ENCODE data around the gene HECTD3. TPM values are rescaled to one million over a fixed set of nuclear protein-coding genes. Genes with fewer than 3 reads are reported as not detected.
A peak's percentile ranks its signal among the peaks of the same experiment; 100 is the strongest.
"Not testable (repeated sequence)": the region's sequence is repeated elsewhere in the genome, so short reads cannot be mapped to it uniquely, and the experiment has no call there.

HECTD3 gene
- polyA plus RNA-seq, 1 donor (not counting 4 experiments of a cell fraction or from before 2014, with no cell fraction given) = 28.1 TPM

DNA sequence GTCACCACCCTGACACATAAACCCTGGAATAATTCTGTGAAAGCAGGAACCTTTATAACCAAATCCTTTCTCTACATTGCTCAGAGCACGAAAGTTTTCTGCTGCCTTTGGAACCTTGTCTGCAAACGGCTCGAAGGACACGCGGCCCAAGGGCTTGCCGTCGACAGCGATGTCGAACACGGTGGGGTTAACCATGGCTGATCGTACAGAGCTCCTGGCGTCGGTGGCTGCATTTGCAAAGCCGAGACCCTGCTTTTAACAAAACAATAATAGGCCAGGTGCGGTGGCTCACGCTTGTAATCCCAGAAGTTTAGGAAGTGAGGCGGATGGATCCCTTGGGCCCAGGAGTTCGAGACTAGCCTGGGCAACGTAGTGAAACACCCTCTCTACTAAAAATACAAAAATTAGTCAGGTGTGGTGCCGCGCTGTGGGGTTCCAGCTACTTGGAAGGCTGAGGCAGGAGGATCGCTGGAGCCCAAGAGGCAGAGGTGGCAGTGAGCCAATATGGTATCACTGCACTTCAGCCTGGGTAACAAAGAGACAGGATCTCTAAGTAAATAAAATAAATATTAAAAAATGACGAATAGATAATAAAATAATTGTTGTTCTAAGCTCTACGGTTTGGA, 22.5 kb downstream of the HECTD3 start:
- FAIRE-seq = no peak
- H2AFZ ChIP-seq (ENCODE audit: control insufficient read depth, low read length) = no peak overlapping the region
- dilution Hi-C loops (cut with MboI; ENCODE audit: extremely low pct_ligation_motif_present, low sequenced_read_pairs) = no loop called here
- H3K36me3 ChIP-seq (ENCODE audit: control insufficient read depth in 2 of 2, extremely low read depth in 1 of 2, insufficient read depth in 2 of 2, low read length in 2 of 2) = no peaks in the 10 kb centered on the region
- no peaks in the 10 kb centered on the region for H3K27me3 ChIP-seq (ENCODE audit: control insufficient read depth, extremely low read depth, insufficient read depth, low read length)
- H3K9me3 ChIP-seq (ENCODE audit: control insufficient read depth, low read depth, low read length) = no peaks in the 10 kb centered on the region
- H3K4me2 ChIP-seq (ENCODE audit: control insufficient read depth, extremely low read depth, insufficient read depth, low read depth, low read length) = no peak overlapping the region
- H3K9me1 ChIP-seq (ENCODE audit: control insufficient read depth, extremely low read depth, insufficient read depth, low read length) = no peaks in the 10 kb centered on the region
- H4K20me1 ChIP-seq (ENCODE audit: control insufficient read depth, extremely low read depth, insufficient read depth, low read length) = no peaks in the 10 kb centered on the region
- no peak for TF ChIP-seq EZH2 (IDR thresholded peaks at IDR 0.05; ENCODE audit: low read length)
- TF ChIP-seq, protein P1, sequence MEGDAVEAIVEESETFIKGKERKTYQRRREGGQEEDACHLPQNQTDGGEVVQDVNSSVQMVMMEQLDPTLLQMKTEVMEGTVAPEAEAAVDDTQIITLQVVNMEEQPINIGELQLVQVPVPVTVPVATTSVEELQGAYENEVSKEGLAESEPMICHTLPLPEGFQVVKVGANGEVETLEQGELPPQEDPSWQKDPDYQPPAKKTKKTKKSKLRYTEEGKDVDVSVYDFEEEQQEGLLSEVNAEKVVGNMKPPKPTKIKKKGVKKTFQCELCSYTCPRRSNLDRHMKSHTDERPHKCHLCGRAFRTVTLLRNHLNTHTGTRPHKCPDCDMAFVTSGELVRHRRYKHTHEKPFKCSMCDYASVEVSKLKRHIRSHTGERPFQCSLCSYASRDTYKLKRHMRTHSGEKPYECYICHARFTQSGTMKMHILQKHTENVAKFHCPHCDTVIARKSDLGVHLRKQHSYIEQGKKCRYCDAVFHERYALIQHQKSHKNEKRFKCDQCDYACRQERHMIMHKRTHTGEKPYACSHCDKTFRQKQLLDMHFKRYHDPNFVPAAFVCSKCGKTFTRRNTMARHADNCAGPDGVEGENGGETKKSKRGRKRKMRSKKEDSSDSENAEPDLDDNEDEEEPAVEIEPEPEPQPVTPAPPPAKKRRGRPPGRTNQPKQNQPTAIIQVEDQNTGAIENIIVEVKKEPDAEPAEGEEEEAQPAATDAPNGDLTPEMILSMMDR (optimal IDR thresholded peaks at IDR 0.05 in 1 of 3, IDR thresholded peaks at IDR 0.05 in 1 of 3, conservative IDR thresholded peaks at IDR 0.05 in 1 of 3; ENCODE audit: extremely low read depth in 1 of 3, insufficient read depth in 2 of 3, low read length in 3 of 3) = no peak
- no peak overlapping the region for H3K4me3 ChIP-seq (ENCODE audit: control insufficient read depth in 2 of 3, extremely low read depth in 1 of 3, insufficient read depth in 2 of 3, low read depth in 1 of 3, low read length in 3 of 3)
- peaks cover 8% of the 10 kb centered on the region for H3K4me1 ChIP-seq (ENCODE audit: control insufficient read depth, extremely low read depth, insufficient read depth, low read length)
- peaks cover 8% of the 10 kb centered on the region for H3K79me2 ChIP-seq (ENCODE audit: control insufficient read depth, insufficient read depth, low read length)
- H3K27ac ChIP-seq (ENCODE audit: control insufficient read depth, insufficient read depth, low read length) = no peak overlapping the region
- no peak for DNase-seq (ENCODE audit: low read depth, low spot score)
- H3K9ac ChIP-seq (ENCODE audit: control insufficient read depth, extremely low read depth, insufficient read depth, low read length) = no peak overlapping the region

DNA sequence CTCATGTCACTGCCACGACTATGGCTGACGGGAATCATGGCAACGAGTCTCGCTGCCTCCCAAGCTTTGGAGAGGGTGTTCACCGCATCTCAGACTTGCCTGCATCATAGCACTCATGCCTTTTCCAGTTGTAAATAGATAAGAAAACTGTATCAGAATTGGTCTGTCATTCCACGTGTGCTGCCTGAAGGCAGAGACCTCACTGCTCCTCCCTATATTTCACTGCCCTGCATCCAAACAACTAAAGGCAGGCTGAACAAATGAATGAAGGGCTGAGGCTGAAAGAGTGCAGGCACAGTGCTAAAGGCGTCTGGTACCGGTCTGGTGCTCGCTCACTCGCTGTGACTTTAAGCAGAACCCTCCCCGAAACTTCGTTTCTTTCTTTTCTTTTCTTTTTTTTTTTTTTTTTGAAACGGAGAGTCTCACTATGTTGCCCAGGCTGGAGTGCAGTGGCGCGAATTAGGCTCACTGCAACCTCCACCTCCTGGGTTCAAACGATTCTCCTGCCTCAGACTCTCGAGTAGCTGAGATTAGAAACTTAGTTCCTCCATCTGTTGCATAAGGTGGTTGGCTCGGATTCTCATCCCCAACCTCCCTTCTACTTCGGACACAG, 25.3 kb downstream of the HECTD3 start:
- Histone ChIP-seq H3K9ac (ENCODE audit: control insufficient read depth, extremely low read depth, insufficient read depth, low read length) (peak overlapping the region; percentile 83), H3K4me3 (ENCODE audit: control insufficient read depth in 2 of 3, extremely low read depth in 1 of 3, insufficient read depth in 2 of 3, low read depth in 1 of 3, low read length in 3 of 3) (peak overlapping the region; percentile 64 to 92 (median 89)), H3K27me3 (ENCODE audit: control insufficient read depth, extremely low read depth, insufficient read depth, low read length) (no peaks in the 10 kb centered on the region), H3K36me3 (ENCODE audit: control insufficient read depth in 2 of 2, extremely low read depth in 1 of 2, insufficient read depth in 2 of 2, low read length in 2 of 2) (no peaks in the 10 kb centered on the region), H4K20me1 (ENCODE audit: control insufficient read depth, extremely low read depth, insufficient read depth, low read length) (no peaks in the 10 kb centered on the region), H3K9me1 (ENCODE audit: control insufficient read depth, extremely low read depth, insufficient read depth, low read length) (no peaks in the 10 kb centered on the region), H3K79me2 (ENCODE audit: control insufficient read depth, insufficient read depth, low read length) (peaks cover 8% of the 10 kb centered on the region), H3K9me3 (ENCODE audit: control insufficient read depth, low read depth, low read length) (no peaks in the 10 kb centered on the region), H2AFZ (ENCODE audit: control insufficient read depth, low read length) (peak overlapping the region; percentile 98), H3K27ac (ENCODE audit: control insufficient read depth, insufficient read depth, low read length) (peak overlapping the region; percentile 25), H3K4me1 (ENCODE audit: control insufficient read depth, extremely low read depth, insufficient read depth, low read length) (peaks cover 8% of the 10 kb centered on the region), H3K4me2 (ENCODE audit: control insufficient read depth, extremely low read depth, insufficient read depth, low read depth, low read length) (peak overlapping the region; percentile 83)
- no peak for DNase-seq (ENCODE audit: low read depth, low spot score)
- TF ChIP-seq EZH2 (IDR thresholded peaks at IDR 0.05; ENCODE audit: low read length) = no peak
- TF ChIP-seq, protein P1 (optimal IDR thresholded peaks at IDR 0.05 in 1 of 3, IDR thresholded peaks at IDR 0.05 in 1 of 3, conservative IDR thresholded peaks at IDR 0.05 in 1 of 3; ENCODE audit: extremely low read depth in 1 of 3, insufficient read depth in 2 of 3, low read length in 3 of 3) = no peak
- dilution Hi-C loops (cut with MboI; ENCODE audit: extremely low pct_ligation_motif_present, low sequenced_read_pairs) = no loop called here
- FAIRE-seq = no peak

DNA sequence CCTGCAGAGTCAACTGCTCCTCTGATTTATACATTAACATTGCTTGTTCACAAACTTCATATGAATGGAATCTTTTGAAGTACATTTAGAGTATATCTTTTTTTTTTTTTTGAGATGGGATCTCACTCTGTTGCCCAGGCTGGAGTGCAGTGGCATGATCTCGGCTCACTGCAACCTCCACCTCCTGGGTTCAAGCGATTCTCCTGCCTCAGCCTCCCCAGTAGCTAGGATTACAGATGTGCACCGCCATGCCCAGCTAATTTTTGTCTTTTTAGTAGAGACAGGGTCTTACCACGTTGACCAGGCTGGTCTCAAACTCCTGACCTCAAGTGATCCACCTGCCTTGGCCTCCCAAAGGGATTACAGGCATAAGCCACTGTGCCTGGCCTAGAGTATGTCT, 33.8 kb downstream of the HECTD3 start:
- H3K9ac ChIP-seq (ENCODE audit: control insufficient read depth, extremely low read depth, insufficient read depth, low read length); H4K20me1 ChIP-seq (ENCODE audit: control insufficient read depth, extremely low read depth, insufficient read depth, low read length); H3K27ac ChIP-seq (ENCODE audit: control insufficient read depth, insufficient read depth, low read length); H3K4me3 ChIP-seq (ENCODE audit: control insufficient read depth in 2 of 3, extremely low read depth in 1 of 3, insufficient read depth in 2 of 3, low read depth in 1 of 3, low read length in 3 of 3); H3K9me1 ChIP-seq (ENCODE audit: control insufficient read depth, extremely low read depth, insufficient read depth, low read length); H3K36me3 ChIP-seq (ENCODE audit: control insufficient read depth in 2 of 2, extremely low read depth in 1 of 2, insufficient read depth in 2 of 2, low read length in 2 of 2); H3K9me3 ChIP-seq (ENCODE audit: control insufficient read depth, low read depth, low read length); DNase-seq (ENCODE audit: low read depth, low spot score); FAIRE-seq; H3K79me2 ChIP-seq (ENCODE audit: control insufficient read depth, insufficient read depth, low read length); dilution Hi-C loops (cut with MboI; ENCODE audit: extremely low pct_ligation_motif_present, low sequenced_read_pairs); H2AFZ ChIP-seq (ENCODE audit: control insufficient read depth, low read length); H3K27me3 ChIP-seq (ENCODE audit: control insufficient read depth, extremely low read depth, insufficient read depth, low read length); H3K4me1 ChIP-seq (ENCODE audit: control insufficient read depth, extremely low read depth, insufficient read depth, low read length); H3K4me2 ChIP-seq (ENCODE audit: control insufficient read depth, extremely low read depth, insufficient read depth, low read depth, low read length): not testable (repeated sequence)

Measured in keratinocyte (primary cell).